Kidney epithelial cell (primary cell): Measurements from ENCODE around the gene ENTHD1. TPM values are rescaled to one million over a fixed set of nuclear protein-coding genes. Genes with fewer than 3 reads are reported as not detected.

Experiments
- DNase-seq: peaks from one replicate; pipeline ENCODE4 v3.0.0-alpha.2; 2010; ENCODE audit warnings: low read depth
- H3K27me3 ChIP-seq: 2 replicates; pipeline ENCODE4 v1.6.0; 2011; ENCODE audit warnings: low read length; ENCODE audit not compliant: control insufficient read depth, insufficient read depth
- H3K36me3 ChIP-seq: 2 replicates; pipeline ENCODE4 v1.5.1; 2011; ENCODE audit warnings: low read length; ENCODE audit not compliant: control insufficient read depth, insufficient read depth
- H3K4me3 ChIP-seq: 2 replicates; pipeline ENCODE4 v1.5.1; 2011; ENCODE audit warnings: low read depth, mild to moderate bottlenecking, control low read depth, low read length
- total RNA-seq: library from RNA; depleted of rRNA; stranded (reverse); fragments of >200 nt; gene quantifications from 2 replicates; pipeline ENCODE4 v1.2.3, GENCODE V29; 2015
- TF ChIP-seq, protein P1 (sequence below): IDR thresholded peaks from 2 replicates; pipeline ENCODE4 v1.5.1; 2011; ENCODE audit warnings: mild to moderate bottlenecking, moderate library complexity, low read length, control low read depth, inconsistent platforms; ENCODE audit not compliant: insufficient read depth, poor library complexity, severe bottlenecking

The ENTHD1 gene
- total RNA-seq, 1 donor from 2014 or later, result not detected

DNA sequence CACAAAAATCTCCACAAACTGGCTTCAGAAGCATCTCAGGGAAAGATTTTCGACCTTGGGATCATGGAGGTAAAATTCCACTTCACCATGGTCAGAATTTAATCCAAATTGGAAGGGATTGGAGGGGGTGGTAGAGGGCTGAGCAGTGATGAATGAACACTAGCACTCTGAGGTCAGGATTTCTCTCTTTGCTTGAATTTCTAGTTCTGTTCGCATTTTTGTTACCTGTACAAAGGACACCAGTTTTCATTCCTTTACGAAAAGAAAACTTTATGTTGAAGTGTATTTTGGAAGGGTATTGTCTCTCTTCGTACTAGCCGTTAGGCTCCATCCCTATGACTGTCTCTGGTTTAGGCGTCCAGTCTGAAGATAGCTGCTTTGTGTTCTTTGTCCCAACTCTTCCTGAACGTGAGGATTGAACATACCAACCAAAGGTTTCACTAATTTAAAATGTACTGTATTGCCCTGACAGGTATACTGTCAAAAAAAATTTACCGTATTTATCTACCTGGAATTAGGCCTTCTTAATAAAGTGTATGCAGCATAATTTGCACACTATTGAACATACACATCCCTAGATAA lies 8.1 kb upstream of the ENTHD1 start:
- TF ChIP-seq, protein P1, sequence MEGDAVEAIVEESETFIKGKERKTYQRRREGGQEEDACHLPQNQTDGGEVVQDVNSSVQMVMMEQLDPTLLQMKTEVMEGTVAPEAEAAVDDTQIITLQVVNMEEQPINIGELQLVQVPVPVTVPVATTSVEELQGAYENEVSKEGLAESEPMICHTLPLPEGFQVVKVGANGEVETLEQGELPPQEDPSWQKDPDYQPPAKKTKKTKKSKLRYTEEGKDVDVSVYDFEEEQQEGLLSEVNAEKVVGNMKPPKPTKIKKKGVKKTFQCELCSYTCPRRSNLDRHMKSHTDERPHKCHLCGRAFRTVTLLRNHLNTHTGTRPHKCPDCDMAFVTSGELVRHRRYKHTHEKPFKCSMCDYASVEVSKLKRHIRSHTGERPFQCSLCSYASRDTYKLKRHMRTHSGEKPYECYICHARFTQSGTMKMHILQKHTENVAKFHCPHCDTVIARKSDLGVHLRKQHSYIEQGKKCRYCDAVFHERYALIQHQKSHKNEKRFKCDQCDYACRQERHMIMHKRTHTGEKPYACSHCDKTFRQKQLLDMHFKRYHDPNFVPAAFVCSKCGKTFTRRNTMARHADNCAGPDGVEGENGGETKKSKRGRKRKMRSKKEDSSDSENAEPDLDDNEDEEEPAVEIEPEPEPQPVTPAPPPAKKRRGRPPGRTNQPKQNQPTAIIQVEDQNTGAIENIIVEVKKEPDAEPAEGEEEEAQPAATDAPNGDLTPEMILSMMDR, result no peak
- no peak for DNase-seq
- peaks cover 4% of the 10 kb centered on the region for H3K27me3 ChIP-seq
- H3K36me3 ChIP-seq, result no peaks in the 10 kb centered on the region
- no peak overlapping the region for H3K4me3 ChIP-seq

DNA sequence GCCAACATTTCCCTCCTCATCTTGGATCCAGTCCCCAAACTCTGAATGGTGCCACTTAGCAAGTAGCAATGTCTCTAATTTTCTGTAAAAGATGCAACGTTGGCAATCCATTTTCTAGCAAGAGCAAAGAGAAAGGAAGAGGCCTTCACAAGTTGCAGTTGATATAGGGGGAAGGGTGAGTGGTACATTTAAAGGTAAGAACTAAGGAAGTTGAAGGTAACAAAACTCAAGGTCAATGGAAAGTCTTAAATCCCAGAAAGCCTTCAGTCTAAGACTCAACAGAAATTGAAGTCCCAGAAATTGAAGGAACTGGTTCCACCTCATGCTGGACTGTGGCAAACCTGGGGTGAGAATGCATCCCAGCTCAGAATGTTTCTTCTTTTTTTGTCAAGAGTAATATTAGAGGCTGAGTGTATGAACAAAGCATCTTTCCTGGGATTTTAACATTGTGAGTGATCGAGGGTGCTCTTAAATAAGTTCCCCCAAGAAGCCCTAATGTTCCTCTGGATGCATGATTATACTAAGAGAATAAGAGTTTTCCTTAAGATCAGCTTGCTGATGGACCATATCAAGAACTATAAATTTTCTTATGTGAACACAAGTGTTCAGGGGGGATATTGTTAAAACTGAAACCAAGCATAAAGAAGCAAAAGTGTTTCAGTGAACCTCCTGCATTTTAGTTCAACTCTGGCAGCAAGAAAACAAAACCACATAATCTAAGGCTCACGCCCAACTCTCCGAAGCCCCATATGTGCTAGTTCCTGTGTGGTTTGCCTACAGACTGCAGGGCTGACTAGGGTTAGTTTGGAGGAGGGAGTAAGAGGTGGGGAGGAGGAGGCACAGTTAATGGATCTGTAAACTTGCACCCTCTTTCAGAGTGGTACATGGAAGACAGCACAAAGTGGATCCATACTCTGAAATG lies 7.0 kb upstream of the ENTHD1 start, which contains the start of gene GRAP2:
GRAP2 (plus strand) TSS at position 779 of the 922 bp plus-strand sequence. CDS start 46,023 bp downstream, outside the sequence.
- H3K36me3 ChIP-seq, result no peaks in the 10 kb centered on the region
- TF ChIP-seq, protein P1, result no peak
- DNase-seq, result no peak
- H3K4me3 ChIP-seq, result no peak within 1 kb of the TSS
- peaks cover 4% of the 10 kb centered on the region for H3K27me3 ChIP-seq

DNA sequence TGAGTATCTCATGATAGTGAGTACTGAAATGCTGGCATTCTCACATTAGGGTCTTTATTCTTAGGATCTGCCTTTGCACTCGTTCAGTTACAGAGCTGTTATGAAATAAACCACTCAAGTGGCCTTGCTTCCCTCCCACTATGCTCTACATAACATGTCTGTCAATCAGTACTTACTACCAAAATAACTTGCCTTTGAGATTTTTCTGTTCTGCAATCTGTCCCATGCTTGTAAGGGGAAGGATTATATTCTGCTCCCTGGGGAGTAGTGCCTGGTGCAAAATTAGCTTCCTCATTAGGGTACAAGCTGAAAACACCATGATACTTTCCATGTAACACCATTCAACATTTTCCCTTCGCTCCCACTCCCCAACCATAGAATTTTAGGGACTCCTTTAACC lies 5.4 kb upstream of the ENTHD1 start:
- TF ChIP-seq, protein P1, result no peak
- Histone ChIP-seq H3K27me3 (peaks cover 11% of the 10 kb centered on the region), H3K36me3 (no peaks in the 10 kb centered on the region), H3K4me3 (no peak overlapping the region)
- no peak for DNase-seq

GRCh38 chr22:39897841-39898240 lies 4.3 kb upstream of the ENTHD1 start:
- Histone ChIP-seq H3K4me3 (no peak overlapping the region), H3K27me3 (peaks cover 11% of the 10 kb centered on the region), H3K36me3 (no peaks in the 10 kb centered on the region)
- no peak for DNase-seq
- TF ChIP-seq, protein P1, result no peak

- TF ChIP-seq, protein P1, result no peak
- H3K4me3 ChIP-seq, result no peak overlapping the region
- no peaks in the 10 kb centered on the region for H3K36me3 ChIP-seq
- H3K27me3 ChIP-seq, result peaks cover 11% of the 10 kb centered on the region
- no peak for DNase-seq
Measured at GRCh38 chr22:39896313-39896996, 2.9 kb upstream of the ENTHD1 start.
